Measurements from ENCODE around the gene PHAF1.

PHAF1 gene

GRCh38 chr16:67170168-67170948 is 60.6 kb downstream of the PHAF1 start, which contains the start of gene NOL3:
NOL3 (plus strand) TSS chr16:67170538.
- TF ChIP-seq REST (IDR thresholded peaks at IDR 0.05; ENCODE audit: low read depth) (no peak), EGR1 (IDR thresholded peaks at IDR 0.05) (peak; percentile 51; the same call in 1 of the 2 replicates), CREB1 (IDR thresholded peaks at IDR 0.05; ENCODE audit: low read depth) (no peak), MAX (IDR thresholded peaks at IDR 0.05) (peak; percentile 69), TCF12 (IDR thresholded peaks at IDR 0.05; ENCODE audit: low read depth) (no peak; the same call in 1 of the 2 replicates), ZBTB7A (IDR thresholded peaks at IDR 0.05; ENCODE audit: low read depth) (peak; percentile 72), EP300 (IDR thresholded peaks at IDR 0.05; ENCODE audit: borderline replicate concordance) (no peak), USF1 (IDR thresholded peaks at IDR 0.05) (no peak), CEBPB (IDR thresholded peaks at IDR 0.05) (no peak), YY1 (IDR thresholded peaks at IDR 0.05; ENCODE audit: low read depth) (no peak), TAF1 (IDR thresholded peaks at IDR 0.05; ENCODE audit: low read depth) (no peak; the same call in 1 of the 2 replicates), FOXM1 (IDR thresholded peaks at IDR 0.05; ENCODE audit: borderline replicate concordance, low read depth) (no peak), NFIC (IDR thresholded peaks at IDR 0.05) (no peak), RAD21 (IDR thresholded peaks at IDR 0.05; ENCODE audit: low read depth) (peak; percentile 3; the same call in 1 of the 2 replicates), TEAD4 (IDR thresholded peaks at IDR 0.05) (no peak)

- TF ChIP-seq REST (IDR thresholded peaks at IDR 0.05; ENCODE audit: low read depth) (no peak), NFIC (IDR thresholded peaks at IDR 0.05) (no peak), CREB1 (IDR thresholded peaks at IDR 0.05; ENCODE audit: low read depth) (no peak), TCF12 (IDR thresholded peaks at IDR 0.05; ENCODE audit: low read depth) (no peak), FOXM1 (IDR thresholded peaks at IDR 0.05; ENCODE audit: borderline replicate concordance, low read depth) (no peak), TAF1 (IDR thresholded peaks at IDR 0.05; ENCODE audit: low read depth) (no peak), MAX (IDR thresholded peaks at IDR 0.05) (no peak), TEAD4 (IDR thresholded peaks at IDR 0.05) (no peak), YY1 (IDR thresholded peaks at IDR 0.05; ENCODE audit: low read depth) (no peak), EP300 (IDR thresholded peaks at IDR 0.05; ENCODE audit: borderline replicate concordance) (no peak), CEBPB (IDR thresholded peaks at IDR 0.05) (no peak), RAD21 (IDR thresholded peaks at IDR 0.05; ENCODE audit: low read depth) (no peak), EGR1 (IDR thresholded peaks at IDR 0.05) (no peak), ZBTB7A (IDR thresholded peaks at IDR 0.05; ENCODE audit: low read depth) (no peak), USF1 (IDR thresholded peaks at IDR 0.05) (no peak)
These were observed 61.4 kb downstream of the PHAF1 start for GRCh38 chr16:67170949-67171649.

GRCh38 chr16:67173323-67173722 is 63.6 kb downstream of the PHAF1 start:
- TF ChIP-seq TCF12 (IDR thresholded peaks at IDR 0.05; ENCODE audit: low read depth) (no peak), CEBPB (IDR thresholded peaks at IDR 0.05) (no peak), EP300 (IDR thresholded peaks at IDR 0.05; ENCODE audit: borderline replicate concordance) (no peak), EGR1 (IDR thresholded peaks at IDR 0.05) (no peak)

GRCh38 chr16:67173808-67174705 is 64.3 kb downstream of the PHAF1 start:
- TF ChIP-seq TCF12 (IDR thresholded peaks at IDR 0.05; ENCODE audit: low read depth) (peak; percentile 36; the same call in 1 of the 2 replicates), MAX (IDR thresholded peaks at IDR 0.05) (peak; percentile 95), EP300 (IDR thresholded peaks at IDR 0.05; ENCODE audit: borderline replicate concordance) (peak; percentile 39; the same call in 1 of the 2 replicates), RAD21 (IDR thresholded peaks at IDR 0.05; ENCODE audit: low read depth) (peak; percentile 19; the same call in 1 of the 2 replicates), ZBTB7A (IDR thresholded peaks at IDR 0.05; ENCODE audit: low read depth) (peak; percentile 70; the same call in 1 of the 2 replicates), NFIC (IDR thresholded peaks at IDR 0.05) (peak; percentile 51), EGR1 (IDR thresholded peaks at IDR 0.05) (no peak), TAF1 (IDR thresholded peaks at IDR 0.05; ENCODE audit: low read depth) (peak; percentile 68), USF1 (IDR thresholded peaks at IDR 0.05) (peak; percentile 85), REST (IDR thresholded peaks at IDR 0.05; ENCODE audit: low read depth) (no peak), CEBPB (IDR thresholded peaks at IDR 0.05) (no peak), YY1 (IDR thresholded peaks at IDR 0.05; ENCODE audit: low read depth) (0 out of 2 replicates have a peak, but pooled peaks have one; percentile 14)

Data from Ishikawa (cell line).